Activated naive CD4-positive, alpha-beta T cell treated with anti-CD3 and anti-CD28 coated beads, Interleukin-2, amount 50 U/mL, for 16 hours (primary cell): ENCODE data around the gene MAG.

ENCODE experiments used
- DNase-seq: peaks from one replicate; pipeline ENCODE4 v3.0.0-alpha.2; 2020

MAG gene

DNA sequence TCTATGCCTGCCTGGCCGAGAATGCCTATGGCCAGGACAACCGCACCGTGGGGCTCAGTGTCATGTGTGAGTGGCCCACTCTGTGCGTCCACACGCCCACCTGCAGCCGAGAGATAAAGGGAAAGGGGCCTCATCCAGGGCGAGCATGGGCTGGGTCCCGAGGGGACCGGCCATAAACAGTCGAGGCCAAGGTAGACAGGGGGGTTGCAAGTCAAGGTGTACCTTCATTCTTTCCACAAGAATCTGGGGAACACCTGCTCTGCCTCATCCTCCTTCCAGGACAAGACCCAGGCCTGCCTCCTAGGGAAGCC lies 8.3 kb downstream of the MAG start:
- DNase-seq: no peak

DNA sequence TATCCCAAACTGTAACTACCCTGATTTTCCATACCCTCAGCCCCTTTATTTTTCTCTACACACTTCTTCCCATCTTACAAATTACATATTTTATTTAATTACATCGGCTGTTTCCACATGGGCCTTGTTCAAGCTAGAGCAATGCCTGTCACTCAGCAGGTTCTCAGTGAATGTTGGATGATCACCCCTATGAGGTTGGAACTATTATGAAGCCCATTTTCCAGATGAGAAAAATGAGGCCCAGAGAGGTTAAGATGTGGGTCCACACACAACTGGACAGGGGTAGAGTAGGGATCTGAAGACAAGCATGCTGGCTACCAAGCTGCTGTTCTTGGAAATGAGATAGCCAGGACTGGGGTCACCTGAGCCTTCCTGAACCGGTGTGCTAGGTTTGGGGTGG lies 10.0 kb downstream of the MAG start:
- no peak for DNase-seq

DNA sequence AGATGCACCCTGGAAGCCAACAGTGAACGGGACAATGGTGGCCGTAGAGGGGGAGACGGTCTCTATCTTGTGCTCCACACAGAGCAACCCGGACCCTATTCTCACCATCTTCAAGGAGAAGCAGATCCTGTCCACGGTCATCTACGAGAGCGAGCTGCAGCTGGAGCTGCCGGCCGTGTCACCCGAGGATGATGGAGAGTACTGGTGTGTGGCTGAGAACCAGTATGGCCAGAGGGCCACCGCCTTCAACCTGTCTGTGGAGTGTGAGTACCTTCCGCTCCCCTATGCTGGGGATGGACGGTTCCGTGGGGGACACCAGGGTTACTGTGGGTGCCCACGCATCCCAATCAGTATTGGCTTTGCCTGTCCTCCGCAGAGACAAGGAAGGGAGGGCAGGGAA lies 10.5 kb downstream of the MAG start:
- no peak for DNase-seq

DNA sequence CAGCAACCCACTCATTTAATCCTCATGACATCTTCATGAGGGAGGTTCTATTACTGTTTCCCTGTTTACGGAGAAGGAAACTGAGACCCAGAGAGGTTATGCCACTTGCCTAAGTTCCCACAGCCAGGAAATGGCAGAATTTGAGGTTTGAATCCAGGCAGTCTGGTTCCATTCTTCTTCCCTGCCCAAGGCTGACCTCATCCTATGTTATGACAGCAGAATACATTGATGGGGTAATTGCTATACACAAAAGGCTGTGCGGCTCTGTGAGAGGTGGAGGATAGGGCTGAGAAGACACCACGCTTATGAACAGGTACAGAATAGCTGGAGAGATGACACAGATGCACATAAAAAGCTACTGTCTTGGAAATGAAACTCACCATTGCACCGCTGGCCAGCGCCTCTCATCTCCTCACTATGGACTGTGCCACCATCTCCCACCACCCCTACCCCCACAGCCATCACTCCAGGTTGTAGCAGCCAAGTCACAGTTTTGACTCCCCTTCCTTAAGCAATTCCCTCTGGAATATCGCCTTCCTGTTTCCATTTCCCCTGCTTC lies 11.5 kb downstream of the MAG start:
- no peak for DNase-seq

DNA sequence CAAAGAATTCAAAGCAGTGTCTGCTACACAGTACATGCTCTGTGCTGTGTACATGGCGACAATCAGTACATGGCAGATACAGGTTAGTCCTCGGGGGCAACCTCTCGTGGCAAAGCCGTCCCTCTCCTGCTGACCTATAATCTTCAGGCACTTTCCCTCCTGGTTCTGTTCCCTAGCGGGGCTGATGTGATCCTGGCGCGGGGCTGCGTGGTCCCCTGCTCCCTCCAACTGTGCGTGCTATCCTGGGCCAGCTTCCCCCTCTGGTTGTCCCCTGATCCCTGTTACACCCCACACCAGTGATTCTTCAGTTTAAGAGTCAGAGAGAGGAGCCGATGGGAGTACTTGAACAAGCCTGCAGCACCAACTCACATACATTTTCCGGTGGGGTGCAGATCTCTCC lies 12.1 kb downstream of the MAG start:
- no peak for DNase-seq

DNA sequence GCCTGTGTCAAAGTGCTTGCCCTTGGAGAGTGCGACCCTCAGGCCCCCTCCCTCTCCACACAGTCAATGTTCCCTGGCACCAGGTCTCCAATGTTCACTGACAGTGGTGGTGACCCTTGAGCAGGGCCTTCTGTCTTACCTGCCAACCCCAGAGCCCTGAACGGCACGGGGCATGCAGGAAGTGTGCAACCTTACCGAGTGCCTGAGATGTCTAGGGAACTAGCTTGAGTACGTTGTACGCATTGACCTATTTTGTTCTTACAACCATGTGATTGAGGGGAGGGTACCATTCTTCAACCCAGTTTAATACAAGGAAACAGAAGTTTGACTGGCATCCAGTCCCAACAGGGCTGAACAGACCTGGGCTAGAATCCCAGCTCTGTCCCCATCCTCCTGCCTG lies 13.2 kb downstream of the MAG start:
- DNase-seq: no peak

DNA sequence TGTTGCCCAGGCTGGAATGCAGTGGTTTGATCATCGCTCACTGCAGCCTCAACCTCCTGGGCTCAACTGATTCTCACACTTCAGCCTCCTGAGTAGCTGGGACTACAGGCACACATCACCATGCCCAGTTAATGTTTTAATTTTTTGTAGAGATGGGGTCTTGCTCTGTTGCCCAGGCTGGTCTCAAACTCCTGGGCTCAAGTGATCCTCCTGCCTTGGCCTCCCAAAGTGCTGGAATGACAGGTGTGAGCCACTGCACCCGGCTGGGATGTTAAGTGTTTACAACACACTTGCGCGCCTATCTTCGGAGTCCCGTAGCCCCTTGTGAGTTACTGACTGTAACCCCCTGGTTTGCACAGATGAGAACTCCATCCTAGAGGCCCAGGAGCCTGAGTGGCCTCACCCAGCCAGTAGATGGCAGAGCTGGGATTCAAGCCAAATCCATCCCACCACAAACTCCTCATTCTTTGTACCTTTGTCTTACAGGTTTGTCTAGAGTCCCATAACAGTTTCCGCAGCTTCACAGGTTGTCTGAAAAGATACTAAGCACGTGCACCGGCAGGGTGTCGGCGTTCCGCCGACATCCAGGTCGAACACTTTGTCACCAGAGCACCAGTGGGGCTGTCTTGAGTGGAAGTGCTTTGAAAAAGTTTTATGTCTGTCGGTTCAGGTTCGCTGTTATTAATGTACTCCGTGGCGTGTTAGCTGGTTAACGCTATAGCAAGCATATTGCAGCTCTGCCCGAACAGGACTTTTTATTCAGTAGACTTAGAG lies 14.7 kb downstream of the MAG start:
- DNase-seq: no peak

DNA sequence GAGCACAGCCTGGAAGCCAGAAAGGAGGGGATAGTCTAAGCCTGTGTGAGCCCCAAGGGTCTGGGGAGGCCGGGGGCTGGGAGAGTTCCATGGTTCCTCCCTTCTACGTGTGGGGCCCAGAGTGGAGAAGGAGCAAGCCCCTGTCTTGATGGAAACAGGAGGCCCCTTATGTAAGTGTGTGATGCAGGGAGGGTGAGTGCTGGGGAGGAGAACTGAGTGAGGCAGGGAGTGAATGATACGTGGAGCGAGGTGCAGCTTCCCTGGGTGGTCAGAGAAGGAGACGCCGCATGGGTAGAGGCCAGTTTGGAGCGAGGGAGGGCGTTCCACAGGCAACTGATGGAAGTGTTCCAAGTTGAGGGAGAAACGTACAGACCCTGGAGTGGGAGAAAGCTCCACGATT lies 16.0 kb downstream of the MAG start:
- DNase-seq: no peak

DNA sequence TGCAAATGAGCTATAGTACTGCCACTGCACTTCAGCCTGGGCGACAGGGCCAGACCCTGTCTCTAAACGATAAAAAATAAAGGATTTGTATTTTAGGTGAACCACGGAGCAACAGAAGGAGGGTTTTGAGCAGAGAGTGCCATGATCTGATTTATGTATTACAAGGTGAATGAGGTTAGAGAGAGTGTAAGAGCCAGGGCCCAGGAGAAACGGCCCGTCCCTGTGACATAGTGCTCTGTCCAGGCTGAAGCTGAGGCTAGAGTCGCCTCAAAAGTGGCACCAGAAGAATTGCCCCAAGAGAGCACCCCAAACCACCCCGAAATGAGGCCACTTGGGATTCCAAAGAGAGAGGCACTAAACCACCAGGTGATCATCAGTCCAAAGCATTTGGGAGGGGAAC lies 16.9 kb downstream of the MAG start:
- no peak for DNase-seq

DNA sequence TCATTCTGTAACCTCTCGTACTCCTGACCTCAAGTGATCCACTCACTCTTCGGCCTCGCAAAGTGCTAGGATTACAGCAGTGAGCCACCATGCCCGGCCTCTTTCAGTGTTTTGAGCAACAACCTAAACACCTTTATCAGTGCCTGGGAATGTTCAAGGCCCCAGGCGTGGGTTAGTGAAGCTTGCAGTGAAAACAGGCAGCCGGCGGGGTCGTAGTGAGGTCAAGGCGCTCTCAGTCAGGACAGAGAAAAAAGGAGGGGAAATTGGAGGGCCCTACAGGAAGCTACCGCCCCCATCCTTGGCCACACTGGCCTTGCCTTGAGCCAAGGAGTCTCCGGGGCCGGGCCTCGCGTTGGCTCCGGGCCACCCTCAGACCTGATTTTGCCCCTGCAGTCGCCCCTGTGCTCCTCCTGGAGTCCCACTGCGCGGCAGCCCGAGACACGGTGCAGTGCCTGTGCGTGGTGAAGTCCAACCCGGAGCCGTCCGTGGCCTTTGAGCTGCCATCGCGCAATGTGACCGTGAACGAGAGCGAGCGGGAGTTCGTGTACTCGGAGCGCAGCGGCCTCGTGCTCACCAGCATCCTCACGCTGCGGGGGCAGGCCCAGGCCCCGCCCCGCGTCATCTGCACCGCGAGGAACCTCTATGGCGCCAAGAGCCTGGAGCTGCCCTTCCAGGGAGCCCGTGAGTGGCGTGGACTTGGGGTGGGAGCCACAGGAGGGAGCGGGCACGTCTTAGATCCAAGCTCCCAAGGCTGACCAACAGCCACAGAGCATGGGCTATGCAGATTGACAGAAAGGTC lies 17.7 kb downstream of the MAG start:
- no peak for DNase-seq

DNA sequence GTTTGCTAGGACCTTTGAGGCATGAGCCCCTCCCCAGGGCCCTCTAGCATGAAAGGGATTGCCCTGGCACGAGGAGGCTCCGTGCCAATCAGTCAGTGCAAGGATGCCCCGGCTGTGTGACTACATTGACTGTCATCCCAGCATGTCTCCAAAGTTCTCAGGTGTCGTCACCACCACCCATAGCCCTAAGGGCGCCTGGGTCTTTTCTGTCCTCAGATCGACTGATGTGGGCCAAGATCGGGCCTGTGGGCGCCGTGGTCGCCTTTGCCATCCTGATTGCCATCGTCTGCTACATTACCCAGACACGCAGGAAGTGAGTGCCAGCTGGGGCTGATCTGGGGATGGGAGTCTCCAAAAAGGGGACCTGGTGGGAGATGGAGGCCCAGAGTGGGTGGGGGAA lies 18.4 kb downstream of the MAG start:
- DNase-seq: no peak

DNA sequence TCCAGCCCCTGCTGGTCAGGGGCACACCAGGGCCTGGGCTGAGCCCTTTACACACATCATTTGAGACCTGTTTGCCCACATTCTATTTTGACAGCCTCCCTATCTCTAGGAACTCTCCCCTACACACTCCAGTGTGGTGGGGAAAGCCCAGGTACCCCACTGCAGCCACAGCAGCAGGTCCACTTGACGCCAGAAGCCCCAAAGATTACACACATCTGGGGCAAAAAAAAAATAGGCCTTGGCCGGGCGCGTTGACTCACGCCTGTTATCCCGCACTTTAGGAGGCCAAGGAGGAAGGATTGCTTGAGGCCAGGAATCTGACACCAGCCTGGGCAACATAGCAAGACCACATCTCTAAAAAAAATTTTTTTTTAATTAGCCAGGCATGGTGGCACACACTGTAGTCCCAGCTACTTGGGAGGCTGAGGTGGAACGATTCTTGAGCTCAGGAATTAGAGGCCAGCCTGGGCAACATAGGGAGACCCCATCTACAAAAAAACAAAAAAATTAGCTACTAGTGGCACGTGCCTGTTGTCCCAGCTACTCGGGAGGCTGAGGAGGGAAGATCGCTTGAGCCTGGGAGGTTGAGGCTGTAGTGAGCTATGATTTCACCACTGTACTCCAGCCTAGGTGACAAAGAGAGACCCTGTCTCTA lies 19.0 kb downstream of the MAG start:
- no peak for DNase-seq

DNA sequence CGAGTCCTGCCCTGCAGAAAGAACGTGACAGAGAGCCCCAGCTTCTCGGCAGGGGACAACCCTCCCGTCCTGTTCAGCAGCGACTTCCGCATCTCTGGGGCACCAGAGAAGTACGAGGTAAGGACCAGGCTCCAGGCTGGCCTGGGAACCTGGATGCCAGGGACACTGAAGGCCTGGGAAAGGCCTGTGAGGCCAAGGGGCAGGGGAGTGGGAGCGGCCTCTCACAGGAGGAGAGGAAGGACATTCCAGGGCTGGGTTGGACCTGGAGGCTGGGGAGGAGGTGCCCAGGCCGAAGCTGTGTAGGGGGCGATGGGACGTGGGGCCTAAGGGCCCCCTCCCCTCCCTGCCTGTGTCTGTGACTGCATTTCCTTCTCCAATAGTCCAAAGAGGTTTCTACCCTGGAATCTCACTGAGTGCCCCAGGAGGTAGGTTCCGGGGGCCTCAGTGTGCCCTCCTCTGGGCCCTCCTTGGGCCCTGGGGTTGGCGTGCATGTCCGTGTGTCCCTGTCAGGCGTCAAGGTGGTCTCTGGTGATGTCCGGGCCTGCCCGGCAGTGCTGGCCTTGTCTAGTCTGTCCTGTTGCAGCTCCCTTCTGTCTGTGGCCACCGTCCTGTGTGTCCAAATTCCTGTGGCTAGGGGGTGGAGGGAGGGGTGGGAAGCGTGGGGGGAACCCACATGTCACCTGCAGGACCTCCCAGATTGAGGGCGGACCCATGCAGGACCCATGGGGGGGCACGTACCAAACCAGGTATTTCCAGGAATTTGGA lies 20.1 kb downstream of the MAG start:
- DNase-seq: no peak

DNA sequence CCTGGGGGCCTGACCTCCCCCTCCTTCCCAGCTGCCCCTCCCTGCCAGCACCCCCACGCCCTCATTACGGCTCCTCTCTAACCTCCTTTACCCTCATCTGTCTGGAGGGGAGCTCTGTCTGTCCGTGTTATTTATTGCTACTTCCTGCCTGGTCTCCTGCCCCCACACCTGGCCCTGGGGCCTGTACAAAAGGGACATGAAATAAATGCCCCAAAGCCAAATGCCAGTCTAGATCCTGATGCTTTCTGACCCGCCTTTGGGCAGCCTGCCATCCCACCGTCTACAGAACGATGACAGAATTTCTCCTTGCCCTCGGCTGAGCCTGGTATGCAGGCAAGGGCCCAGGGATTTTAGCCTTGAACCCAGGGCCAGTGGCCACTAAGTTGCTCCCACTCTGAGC lies 21.6 kb downstream of the MAG start:
- DNase-seq: no peak

DNA sequence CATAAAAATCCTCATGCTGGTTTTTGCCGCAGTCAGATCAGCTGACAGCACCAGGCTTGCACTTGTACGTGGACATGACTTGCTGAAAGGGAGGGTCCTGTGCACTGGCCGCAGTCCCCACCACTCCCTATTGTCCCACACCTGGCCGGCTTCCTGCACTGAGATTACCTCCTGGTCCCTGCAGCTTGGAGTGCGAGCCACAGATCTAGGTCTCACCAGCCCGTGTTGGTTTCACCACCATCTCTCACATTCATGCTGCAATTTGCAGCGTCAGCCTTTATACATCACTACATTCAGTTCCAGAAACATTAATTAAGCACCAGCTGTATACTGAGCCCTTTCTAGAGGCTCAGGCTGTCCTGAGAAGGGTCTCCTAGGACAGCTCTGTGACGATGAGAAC lies 22.1 kb downstream of the MAG start:
- no peak for DNase-seq

DNA sequence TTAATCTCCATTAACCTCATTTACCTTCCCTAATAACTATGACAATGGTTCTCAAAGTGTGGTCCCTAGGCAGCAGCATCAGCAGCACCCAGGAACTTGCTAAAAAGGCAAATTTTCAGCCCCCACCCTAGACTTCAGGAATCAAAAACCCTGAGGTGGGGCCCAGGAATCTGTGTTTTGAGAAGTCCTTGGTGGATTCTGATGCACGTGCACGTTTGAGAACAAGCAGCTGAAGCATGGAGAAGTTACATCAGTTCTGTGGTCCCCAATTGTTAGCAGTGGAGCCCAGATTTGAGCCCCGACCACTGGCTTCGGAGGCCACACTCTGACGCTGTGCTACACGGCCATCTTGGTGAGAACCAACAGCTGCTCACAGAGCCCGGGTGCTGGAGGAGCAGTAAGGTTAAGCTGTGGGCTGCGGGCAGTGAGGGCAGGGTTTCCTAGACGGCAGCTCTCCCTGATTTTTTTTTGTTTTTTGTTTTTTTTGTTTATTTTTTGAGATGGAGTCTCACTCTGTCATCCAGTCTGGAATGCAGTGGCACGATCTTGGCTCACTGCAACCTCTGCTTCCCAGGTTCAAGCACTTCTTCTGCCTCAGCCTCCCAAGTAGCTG lies 23.0 kb downstream of the MAG start:
- DNase-seq: no peak

DNA sequence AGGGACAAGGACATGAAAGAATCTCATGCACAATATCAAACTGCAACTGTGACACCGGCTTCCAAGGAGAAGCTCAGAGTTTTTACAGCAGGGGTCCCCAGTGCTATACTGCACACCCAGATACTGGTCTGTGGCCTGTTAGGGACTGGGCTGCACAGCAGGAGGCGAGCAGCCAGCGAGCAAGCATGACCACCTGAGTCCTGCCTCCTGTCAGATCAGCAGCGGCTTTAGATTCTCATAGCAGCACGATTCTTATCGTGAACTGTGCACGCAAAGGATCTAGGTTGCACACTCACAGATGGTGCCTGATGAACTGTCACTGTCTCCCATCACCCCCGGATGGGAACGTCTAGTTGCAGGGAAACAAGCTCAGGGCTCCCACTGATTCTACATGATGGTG lies 23.9 kb downstream of the MAG start:
- no peak for DNase-seq

DNA sequence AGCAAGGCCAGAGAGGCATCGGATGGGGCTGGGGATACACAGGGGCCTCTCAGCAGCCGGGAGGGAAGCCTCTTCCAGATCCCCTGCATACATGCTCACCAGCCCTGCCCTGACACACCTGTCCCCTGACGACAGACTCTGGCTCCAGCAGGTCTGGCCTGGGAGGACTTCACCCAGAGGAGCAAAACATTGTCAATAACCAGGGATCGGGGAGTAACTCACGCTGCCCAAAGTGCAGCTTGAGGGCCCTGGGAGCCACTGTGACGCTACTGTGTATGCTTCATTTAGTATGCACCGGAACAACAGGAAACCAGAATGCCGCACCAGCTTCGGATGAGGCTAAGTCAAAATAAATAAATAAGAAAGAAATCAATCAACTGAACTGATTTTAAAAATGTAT lies 24.6 kb downstream of the MAG start:
- DNase-seq: no peak

DNA sequence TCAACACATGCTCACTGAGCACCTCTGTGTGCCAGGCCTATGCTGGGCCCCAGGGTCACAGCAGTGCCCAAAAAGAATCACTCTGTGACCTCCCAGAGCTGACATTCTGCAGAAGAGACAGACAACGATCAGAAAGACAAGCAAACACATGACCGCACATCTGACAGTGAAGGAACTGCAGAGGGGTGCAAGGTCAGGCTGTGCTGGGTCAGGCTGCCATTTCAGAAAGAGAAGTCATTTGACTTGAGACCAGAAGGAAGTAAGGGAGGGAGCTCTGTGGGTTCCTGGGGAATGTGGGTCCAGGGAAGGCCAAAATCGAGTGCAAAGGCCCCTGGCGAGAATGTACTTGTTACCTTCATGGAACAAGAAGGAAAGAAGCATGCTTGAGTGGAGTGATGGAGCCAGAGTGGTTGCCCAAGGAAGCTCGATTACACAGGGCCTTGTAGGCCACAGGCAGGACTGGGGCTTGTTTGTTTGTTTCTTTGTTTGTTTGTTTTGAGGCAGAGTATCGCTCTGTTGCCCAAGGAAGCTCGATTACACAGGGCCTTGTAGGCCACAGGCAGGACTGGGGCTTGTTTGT lies 25.6 kb downstream of the MAG start:
- DNase-seq: no peak

DNA sequence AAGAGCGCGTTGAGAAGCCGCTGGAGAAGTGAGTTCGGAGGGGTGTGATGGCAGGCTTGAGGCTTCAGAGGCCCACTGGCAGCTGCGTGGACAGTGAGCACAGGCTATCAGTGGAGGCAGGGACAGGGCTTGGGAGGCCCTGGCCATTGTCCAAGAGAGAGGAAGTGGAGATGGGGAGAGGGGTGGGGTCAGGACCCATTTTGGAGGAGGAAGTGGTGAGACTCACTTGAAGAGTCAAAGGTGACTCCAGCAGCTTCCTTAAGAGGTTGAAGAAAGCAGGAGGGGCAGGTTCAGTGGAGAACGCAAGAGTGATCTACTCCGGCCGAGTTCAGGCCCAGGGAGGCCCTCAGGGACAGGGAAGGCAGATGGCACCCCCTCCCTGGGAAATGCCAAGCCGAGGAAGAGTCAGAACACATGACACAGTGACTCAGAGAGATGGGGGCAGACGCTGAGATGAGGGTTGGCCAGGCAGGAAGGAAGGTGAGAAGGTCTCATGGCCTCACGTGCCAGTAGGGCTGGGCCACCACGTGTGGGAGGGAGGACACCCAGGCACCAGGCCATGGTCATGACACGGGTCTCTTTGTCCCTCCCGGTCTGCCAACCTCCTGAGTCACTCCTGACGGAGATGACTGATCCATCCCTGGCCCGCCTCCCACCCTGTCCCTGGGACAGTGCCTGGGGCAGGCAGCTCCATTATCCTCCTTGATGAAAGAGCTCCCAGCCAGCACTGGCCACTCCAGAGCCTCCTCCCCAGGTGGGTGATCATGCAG lies 26.9 kb downstream of the MAG start:
- DNase-seq: no peak

DNA sequence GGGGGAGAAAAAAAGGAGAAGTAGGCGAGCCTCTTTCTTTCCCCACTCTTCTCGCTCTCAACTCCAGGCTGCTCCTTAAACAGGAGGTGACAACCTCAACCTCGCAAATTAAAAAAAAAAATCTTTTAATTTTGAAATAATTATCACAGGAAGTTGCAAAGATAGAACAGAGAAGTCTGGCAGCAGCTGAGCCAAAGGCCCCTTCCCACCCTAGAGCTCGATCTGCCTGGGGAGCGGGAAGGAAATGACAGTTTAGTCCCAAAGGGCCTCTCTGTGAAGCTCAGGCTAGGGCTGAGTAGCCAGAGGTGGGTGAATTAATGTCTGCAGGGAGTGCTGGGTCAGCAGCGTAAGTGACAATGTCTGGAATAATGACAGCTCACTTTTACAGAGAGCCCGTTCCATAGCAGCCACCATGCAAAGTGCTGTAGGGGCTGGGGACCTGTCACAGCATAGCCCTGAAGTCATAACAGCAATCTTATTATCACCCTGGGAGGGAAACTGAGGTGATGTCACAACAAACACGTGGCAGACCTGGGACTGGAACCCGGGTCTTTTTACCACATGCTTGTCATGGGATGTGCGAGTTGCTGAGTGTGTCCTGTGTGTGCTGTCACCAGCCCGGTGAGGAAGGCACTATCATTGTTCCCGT lies 28.2 kb downstream of the MAG start:
- DNase-seq: no peak
